K562 (cell line): ENCODE measurements around the gene LEO1. TPM values are rescaled to one million over a fixed set of nuclear protein-coding genes. Genes with fewer than 3 reads are reported as not detected.

Experiments used
- BRD4 ChIP-seq: fragments of 200-600 bp; sonication (generic); IDR thresholded peaks from 2 replicates; pipeline ENCODE4 v1.6.1; 2017; ENCODE audit warnings: inconsistent platforms
- CC2D1A ChIP-seq: fragments of 450-650 bp; IDR thresholded peaks from 2 replicates; pipeline ENCODE4 v1.6.1; 2017; ENCODE audit warnings: mild to moderate bottlenecking
- CEBPG ChIP-seq, 3 experiments: fragments of 200-800 bp in 1 of 3; sonication (Bioruptor generic) in 1 of 3; sonication (generic) in 1 of 3; formaldehyde crosslinking in 1 of 3; IDR thresholded peaks in 2 of 3; conservative IDR thresholded peaks in 1 of 3; 2 replicates each; pipeline versions ENCODE4 v1.6.1 to v1.8.0; 2016 to 2022; ENCODE audit warnings: missing compliant biosample characterization in 2 of 3, missing genetic modification characterization in 2 of 3, mild to moderate bottlenecking in 1 of 3, missing genetic modification reagents in 1 of 3
- CREB1 ChIP-seq, 2 experiments: sonication (generic) in 1 of 2; formaldehyde crosslinking in 1 of 2; IDR thresholded peaks; 2 replicates each; pipeline versions ENCODE4 v1.6.1 to v1.8.0; 2012 to 2022; ENCODE audit warnings: inconsistent platforms in 1 of 2, mild to moderate bottlenecking in 1 of 2, missing genetic modification reagents in 1 of 2, moderate library complexity in 1 of 2
- DDX20 ChIP-seq: fragments of 450-650 bp; IDR thresholded peaks from 2 replicates; pipeline ENCODE4 v1.6.1; 2016; ENCODE audit warnings: missing genetic modification characterization, low read depth, mild to moderate bottlenecking, missing compliant biosample characterization, moderate library complexity
- ELF1 ChIP-seq: fragments of 200-800 bp; sonication (Bioruptor generic); IDR thresholded peaks from 2 replicates; pipeline ENCODE4 v1.6.1; 2016; ENCODE audit warnings: missing genetic modification characterization, missing compliant biosample characterization
- EWSR1 ChIP-seq: fragments of 450-650 bp; IDR thresholded peaks from 2 replicates; pipeline ENCODE4 v1.6.1; 2018; ENCODE audit warnings: borderline replicate concordance, mild to moderate bottlenecking, low read depth, moderate library complexity; ENCODE audit not compliant: partially characterized antibody
- GTF2E2 ChIP-seq: fragments of 200-800 bp; sonication (Bioruptor generic); IDR thresholded peaks from 2 replicates; pipeline ENCODE4 v1.6.1; 2016; ENCODE audit warnings: missing genetic modification characterization, missing compliant biosample characterization
- ILF3 ChIP-seq: fragments of 450-650 bp; IDR thresholded peaks from 2 replicates; pipeline ENCODE4 v1.6.1; 2018; ENCODE audit warnings: antibody characterized with exemption, mild to moderate bottlenecking, moderate library complexity, borderline replicate concordance
- KLF6 ChIP-seq: fragments of 250-450 bp; sonication (Bioruptor Pico); IDR thresholded peaks from 2 replicates; pipeline ENCODE4 v1.4.0; 2020; ENCODE audit warnings: mild to moderate bottlenecking, moderate library complexity, borderline replicate concordance
- NFRKB ChIP-seq: fragments of 450-650 bp; IDR thresholded peaks from 2 replicates; pipeline ENCODE4 v1.6.1; 2016; ENCODE audit warnings: low read depth
- PCBP1 ChIP-seq: fragments of 200-400 bp; formaldehyde crosslinking; IDR thresholded peaks from 2 replicates; pipeline ENCODE4 v1.6.1; 2018; ENCODE audit warnings: mild to moderate bottlenecking, low read depth, low read length; ENCODE audit not compliant: poor library complexity, severe bottlenecking
- POLR2B ChIP-seq: fragments of 450-650 bp; IDR thresholded peaks from 2 replicates; pipeline ENCODE4 v1.6.1; 2018; ENCODE audit warnings: low read depth; ENCODE audit not compliant: partially characterized antibody
- POLR2G ChIP-seq: fragments of 200-400 bp; formaldehyde crosslinking; IDR thresholded peaks from 2 replicates; pipeline ENCODE4 v1.6.1; 2017; ENCODE audit warnings: low read depth, mild to moderate bottlenecking, antibody characterized with exemption, low read length, moderate library complexity
- RBBP5 ChIP-seq: fragments of 200-600 bp; sonication (generic); IDR thresholded peaks from 2 replicates; pipeline ENCODE4 v1.6.1; 2012; ENCODE audit warnings: borderline replicate concordance, mild to moderate bottlenecking, low read length, control low read depth, inconsistent platforms; ENCODE audit not compliant: insufficient read depth, poor library complexity, severe bottlenecking
- SIX5 ChIP-seq, 2 experiments: IDR thresholded peaks; 2 replicates each; pipeline ENCODE4 v1.6.1; 2011; ENCODE audit warnings: low read length in 2 of 2, borderline replicate concordance in 1 of 2, low read depth in 1 of 2, mild to moderate bottlenecking in 1 of 2, moderate library complexity in 1 of 2; ENCODE audit not compliant: insufficient read depth in 1 of 2
- SP1 ChIP-seq: sonication (generic); formaldehyde crosslinking; IDR thresholded peaks from 2 replicates; pipeline ENCODE4 v1.8.1; 2022; ENCODE audit warnings: mild to moderate bottlenecking, missing genetic modification reagents
- ZBTB1 ChIP-seq: sonication (generic); formaldehyde crosslinking; IDR thresholded peaks from 2 replicates; pipeline ENCODE4 v1.8.1; 2023; ENCODE audit warnings: missing genetic modification reagents, low read depth, mild to moderate bottlenecking, borderline replicate concordance
- ZNF316 ChIP-seq: fragments of 450-650 bp; IDR thresholded peaks from 2 replicates; pipeline ENCODE4 v1.6.1; 2016
- ZNF354B ChIP-seq: fragments of 250-450 bp; sonication (Bioruptor Pico); IDR thresholded peaks from 2 replicates; pipeline ENCODE4 v1.4.0; 2020
- ZNF444 ChIP-seq: fragments of 250-450 bp; sonication (Bioruptor Pico); IDR thresholded peaks from 2 replicates; pipeline ENCODE4 v1.4.0; 2020; ENCODE audit warnings: mild to moderate bottlenecking, moderate library complexity
- ZNF76 ChIP-seq: fragments of 250-450 bp; sonication (Bioruptor Pico); IDR thresholded peaks from 2 replicates; pipeline ENCODE4 v1.4.0; 2020; ENCODE audit warnings: mild to moderate bottlenecking, moderate library complexity, borderline replicate concordance
- ZNF79 ChIP-seq: fragments of 250-450 bp; sonication (Bioruptor Pico); IDR thresholded peaks from 2 replicates; pipeline ENCODE4 v1.4.0; 2020; ENCODE audit warnings: low read depth, mild to moderate bottlenecking, moderate library complexity
- polyA plus RNA-seq, 8 experiments: library from polyadenylated mRNA; depleted of rRNA in 4 of 8; stranded (reverse) in 5 of 8; unstranded in 3 of 8; fragments of >200 nt; fragmentation: Nextera tagmentation in 2 of 8; fragmentation: Illumina TruSeq in 1 of 8; extraction: Ambion mirVana in 2 of 8; extraction: Trizol in 1 of 8; gene quantifications; 2 replicates each; pipeline versions ENCODE4 v1.2.1 to v1.2.3, GENCODE V29; 2011 to 2014; ENCODE audit warnings: inconsistent platforms in 1 of 8, missing spikeins in 1 of 8
- total RNA-seq, 7 experiments: library from RNA; depleted of rRNA in 6 of 7; stranded (reverse); fragments of >200 nt in 6 of 7; fragmentation: Illumina TruSeq in 2 of 7; extraction: Trizol in 2 of 7; gene quantifications; 2 replicates each; pipeline versions ENCODE4 v1.2.1 to v1.2.3, GENCODE V29; 2011 to 2021; ENCODE audit warnings: low replicate concordance in 1 of 7
- TF ChIP-seq, protein P1 (sequence below): sonication (generic); formaldehyde crosslinking; IDR thresholded peaks from 2 replicates; pipeline ENCODE4 v1.8.1; 2023; ENCODE audit warnings: mild to moderate bottlenecking, missing genetic modification reagents
- TF ChIP-seq, protein P2 (sequence below): fragments of 450-650 bp; formaldehyde crosslinking; IDR thresholded peaks from 2 replicates; pipeline ENCODE4 v1.4.0; 2020; ENCODE audit warnings: mild to moderate bottlenecking, moderate library complexity

LEO1 gene
- total and polyA plus RNA-seq, 9 of the 15 experiments (the other 6 are each of a cell fraction or from before 2014, with no cell fraction given): 8.4 to 48.3 (median 37.9) TPM

DNA sequence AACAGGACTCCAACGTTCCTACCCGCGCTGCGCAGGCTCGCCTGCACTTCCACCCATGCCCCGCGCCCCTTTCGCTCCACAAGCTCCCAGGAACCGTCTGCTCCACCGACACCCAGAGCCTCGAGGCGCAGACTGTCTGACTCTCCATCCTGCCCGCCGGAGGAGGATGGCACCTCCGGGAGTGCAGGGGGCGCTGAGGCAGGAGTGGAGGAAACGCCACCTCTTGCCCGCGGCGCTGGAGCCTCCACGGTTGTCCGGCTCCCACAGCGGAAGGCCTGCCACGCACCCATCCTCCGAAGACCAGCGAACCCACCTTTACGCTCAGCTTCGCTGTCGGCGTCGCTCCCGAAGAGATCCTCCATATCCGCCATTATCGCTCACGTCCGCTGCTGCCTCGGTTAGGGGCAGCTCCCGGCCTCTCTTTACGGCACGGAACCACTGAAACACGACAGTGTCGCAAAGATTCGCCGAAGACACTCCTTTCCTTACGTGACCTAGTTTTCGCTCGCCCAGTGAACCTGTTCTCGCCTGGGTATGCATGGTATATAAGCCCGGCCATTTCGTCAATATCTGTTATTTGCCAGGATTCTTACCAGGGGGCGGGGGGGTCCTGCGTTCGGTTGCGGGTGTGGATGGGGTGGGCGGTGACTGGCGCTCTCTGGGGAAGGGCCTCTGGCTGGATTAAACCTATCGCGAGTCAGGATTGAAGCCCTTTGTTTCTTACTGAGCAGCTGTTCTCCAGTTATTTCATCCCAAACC lies at the start of gene LEO1 (continued):
- TF ChIP-seq ZNF316: no peak
- no peak for TF ChIP-seq DDX20 (tag)
- no peak for TF ChIP-seq ZNF76 (CRISPR knock-in tag)
- TF ChIP-seq POLR2G: peak; percentile 91
- no peak for TF ChIP-seq ZNF444
- no peak for TF ChIP-seq ZNF354B (CRISPR knock-in tag)
- TF ChIP-seq, protein P1, sequence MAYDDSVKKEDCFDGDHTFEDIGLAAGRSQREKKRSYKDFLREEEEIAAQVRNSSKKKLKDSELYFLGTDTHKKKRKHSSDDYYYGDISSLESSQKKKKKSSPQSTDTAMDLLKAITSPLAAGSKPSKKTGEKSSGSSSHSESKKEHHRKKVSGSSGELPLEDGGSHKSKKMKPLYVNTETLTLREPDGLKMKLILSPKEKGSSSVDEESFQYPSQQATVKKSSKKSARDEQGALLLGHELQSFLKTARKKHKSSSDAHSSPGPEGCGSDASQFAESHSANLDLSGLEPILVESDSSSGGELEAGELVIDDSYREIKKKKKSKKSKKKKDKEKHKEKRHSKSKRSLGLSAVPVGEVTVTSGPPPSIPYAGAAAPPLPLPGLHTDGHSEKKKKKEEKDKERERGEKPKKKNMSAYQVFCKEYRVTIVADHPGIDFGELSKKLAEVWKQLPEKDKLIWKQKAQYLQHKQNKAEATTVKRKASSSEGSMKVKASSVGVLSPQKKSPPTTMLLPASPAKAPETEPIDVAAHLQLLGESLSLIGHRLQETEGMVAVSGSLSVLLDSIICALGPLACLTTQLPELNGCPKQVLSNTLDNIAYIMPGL (CRISPR knock-in tag): peak; percentile 92; the same call in 1 of the 2 replicates
- TF ChIP-seq BRD4: no peak
- TF ChIP-seq ELF1 (tag): peak; percentile 71; the same call in 1 of the 2 replicates
- TF ChIP-seq ZNF79 (CRISPR knock-in tag): no peak
- TF ChIP-seq CREB1 (IDR thresholded peaks at IDR 0.05): peak; percentile 63
- TF ChIP-seq CREB1 (CRISPR knock-in tag; IDR thresholded peaks at IDR 0.05): no peak
- no peak for TF ChIP-seq PCBP1
- no peak for TF ChIP-seq CEBPG (CRISPR knock-in tag; IDR thresholded peaks at IDR 0.05)
- no peak for TF ChIP-seq CEBPG (tag; conservative IDR thresholded peaks at IDR 0.05 in 1 of 2, IDR thresholded peaks at IDR 0.05 in 1 of 2)
- TF ChIP-seq KLF6 (CRISPR knock-in tag): no peak
- TF ChIP-seq POLR2B: peak; percentile 84
- TF ChIP-seq RBBP5: peak; percentile 96
- peak; percentile 58 for TF ChIP-seq SP1
- TF ChIP-seq ZBTB1 (CRISPR knock-in tag): no peak
- TF ChIP-seq ILF3: peak; percentile 60; the same call in 1 of the 2 replicates
- no peak for TF ChIP-seq EWSR1
- peak; percentile 96; the same call in 1 of the 2 replicates for TF ChIP-seq NFRKB
- no peak; the same call in 1 of the 2 replicates for TF ChIP-seq CC2D1A
- TF ChIP-seq, protein P2, sequence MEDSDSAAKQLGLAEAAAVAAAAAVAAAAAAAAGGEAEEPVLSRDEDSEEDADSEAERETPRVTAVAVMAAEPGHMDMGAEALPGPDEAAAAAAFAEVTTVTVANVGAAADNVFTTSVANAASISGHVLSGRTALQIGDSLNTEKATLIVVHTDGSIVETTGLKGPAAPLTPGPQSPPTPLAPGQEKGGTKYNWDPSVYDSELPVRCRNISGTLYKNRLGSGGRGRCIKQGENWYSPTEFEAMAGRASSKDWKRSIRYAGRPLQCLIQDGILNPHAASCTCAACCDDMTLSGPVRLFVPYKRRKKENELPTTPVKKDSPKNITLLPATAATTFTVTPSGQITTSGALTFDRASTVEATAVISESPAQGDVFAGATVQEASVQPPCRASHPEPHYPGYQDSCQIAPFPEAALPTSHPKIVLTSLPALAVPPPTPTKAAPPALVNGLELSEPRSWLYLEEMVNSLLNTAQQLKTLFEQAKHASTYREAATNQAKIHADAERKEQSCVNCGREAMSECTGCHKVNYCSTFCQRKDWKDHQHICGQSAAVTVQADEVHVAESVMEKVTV (CRISPR knock-in tag): no peak
- TF ChIP-seq SIX5 (IDR thresholded peaks at IDR 0.05; ENCODE audit: borderline replicate concordance in 1 of 2, insufficient read depth in 1 of 2, low read depth in 1 of 2, low read length in 2 of 2): 0 out of 4 replicates have a peak, but pooled peaks of 1 of the 2 experiments have one; percentile 8
- peak; percentile 79; the same call in 1 of the 2 replicates for TF ChIP-seq GTF2E2 (tag)
